PC-3 (cell line): ENCODE results near the gene TRIM66. TPM values are rescaled to one million over a fixed set of nuclear protein-coding genes. Genes with fewer than 3 reads are reported as not detected.

Experiments
- ATAC-seq: fragments of 200-7000 bp; cut with Tn5 transposase; 2 replicates; pipeline ENCODE4 v1.9.1; 2020; ENCODE audit warnings: mild to moderate bottlenecking, moderate library complexity
- BruUV-seq: library from RNA; stranded (reverse); fragments of 400-500 nt; replicated peaks from 2 replicates; lab custom pipeline; 2021; lab: Mats Ljungman, UMichigan
- CTCF ChIA-PET: fragments of 300-600 bp; sonication (Branson Sonifier 250); formaldehyde crosslinking; loops from one replicate; lab custom pipeline; 2022; ENCODE audit warnings: antibody characterized with exemption; lab: Charles Lee
- POLR2A ChIA-PET: fragments of 300-600 bp; sonication (Branson Sonifier 250); formaldehyde crosslinking; loops from one replicate; lab custom pipeline; 2022; ENCODE audit warnings: antibody characterized with exemption; ENCODE audit not compliant: unreplicated experiment; lab: Charles Lee
- DNase-seq: peaks from one replicate; pipeline ENCODE4 v3.0.0-alpha.2; 2015
- H2AFZ ChIP-seq: fragments of 300-600 bp; sonication (generic); 2 replicates; pipeline ENCODE4 v1.6.0; 2016; ENCODE audit warnings: antibody characterized with exemption, low read length
- H3F3A ChIP-seq: fragments of 300-600 bp; sonication (generic); one replicate; pipeline ENCODE4 v1.6.0; 2017; ENCODE audit warnings: antibody characterized with exemption, low read length, control low read depth, mild to moderate bottlenecking; ENCODE audit not compliant: unreplicated experiment
- H3K27ac ChIP-seq: fragments of 300-600 bp; sonication (generic); 2 replicates; pipeline ENCODE4 v1.5.1; 2016; ENCODE audit warnings: mild to moderate bottlenecking, low read length
- H3K27me3 ChIP-seq: fragments of 300-600 bp; sonication (generic); 2 replicates; pipeline ENCODE4 v1.6.1; 2016; ENCODE audit warnings: low read length, mixed read lengths
- H3K36me3 ChIP-seq: fragments of 300-600 bp; sonication (generic); 2 replicates; pipeline ENCODE4 v1.6.1; 2016; ENCODE audit warnings: low read depth, mixed run types, low read length, mixed read lengths
- H3K4me1 ChIP-seq: fragments of 300-600 bp; sonication (generic); 2 replicates; pipeline ENCODE4 v1.5.1; 2016; ENCODE audit warnings: low read length; ENCODE audit not compliant: insufficient read depth
- H3K4me2 ChIP-seq: fragments of 300-600 bp; sonication (generic); 2 replicates; pipeline ENCODE4 v1.6.0; 2016; ENCODE audit warnings: low read length
- H3K4me3 ChIP-seq: fragments of 300-600 bp; sonication (generic); 2 replicates; pipeline ENCODE4 v1.5.1; 2016; ENCODE audit warnings: mild to moderate bottlenecking, low read length, mixed read lengths
- H3K79me2 ChIP-seq: fragments of 300-600 bp; sonication (generic); 2 replicates; pipeline ENCODE4 v1.6.1; 2017; ENCODE audit warnings: low read length, mixed read lengths
- H3K9ac ChIP-seq: fragments of 300-600 bp; sonication (generic); 2 replicates; pipeline ENCODE4 v1.6.0; 2016; ENCODE audit warnings: mild to moderate bottlenecking, low read length
- H3K9me2 ChIP-seq: fragments of 300-600 bp; sonication (generic); replicated peaks from 2 replicates; pipeline ENCODE4 v1.6.1; 2016; ENCODE audit warnings: mixed run types, low read length, mixed read lengths
- H3K9me3 ChIP-seq: fragments of 300-600 bp; sonication (generic); 2 replicates; pipeline ENCODE4 v1.6.1; 2016; ENCODE audit warnings: low read length, mixed read lengths
- H4K20me1 ChIP-seq: fragments of 300-600 bp; sonication (generic); 2 replicates; pipeline ENCODE4 v1.6.1; 2016; ENCODE audit warnings: low read length, mixed read lengths
- EZH2 ChIP-seq: fragments of 300-600 bp; sonication (generic); IDR thresholded peaks from one replicate; pipeline ENCODE4 v1.6.1; 2017; ENCODE audit warnings: antibody characterized with exemption, mild to moderate bottlenecking, low read length; ENCODE audit not compliant: unreplicated experiment
- EZH2phosphoT487 ChIP-seq: fragments of 300-600 bp; sonication (generic); IDR thresholded peaks from 2 replicates; pipeline ENCODE4 v1.6.1; 2018; ENCODE audit warnings: mild to moderate bottlenecking, antibody characterized with exemption, low read length, borderline replicate concordance
- intact Hi-C: fragments of 100-400 bp; cut with micrococcal nuclease; formaldehyde crosslinking; loops from 2 replicates; pipeline ENCODE4 v1.9.0; 2023
- total RNA-seq: library from RNA; depleted of rRNA; stranded (reverse); fragments of >200 nt; gene quantifications from 2 replicates; pipeline ENCODE4 v1.2.3, GENCODE V29; 2014
- TF ChIP-seq, protein P1 (sequence below): fragments of 300-600 bp; sonication (generic); conservative IDR thresholded peaks from 2 replicates; pipeline ENCODE4 v1.5.1; 2017; ENCODE audit warnings: antibody characterized with exemption, low read depth, mild to moderate bottlenecking, low read length

Gene TRIM66
- total RNA-seq, 1 experiment from 2014 or later: 5.5 TPM

DNA sequence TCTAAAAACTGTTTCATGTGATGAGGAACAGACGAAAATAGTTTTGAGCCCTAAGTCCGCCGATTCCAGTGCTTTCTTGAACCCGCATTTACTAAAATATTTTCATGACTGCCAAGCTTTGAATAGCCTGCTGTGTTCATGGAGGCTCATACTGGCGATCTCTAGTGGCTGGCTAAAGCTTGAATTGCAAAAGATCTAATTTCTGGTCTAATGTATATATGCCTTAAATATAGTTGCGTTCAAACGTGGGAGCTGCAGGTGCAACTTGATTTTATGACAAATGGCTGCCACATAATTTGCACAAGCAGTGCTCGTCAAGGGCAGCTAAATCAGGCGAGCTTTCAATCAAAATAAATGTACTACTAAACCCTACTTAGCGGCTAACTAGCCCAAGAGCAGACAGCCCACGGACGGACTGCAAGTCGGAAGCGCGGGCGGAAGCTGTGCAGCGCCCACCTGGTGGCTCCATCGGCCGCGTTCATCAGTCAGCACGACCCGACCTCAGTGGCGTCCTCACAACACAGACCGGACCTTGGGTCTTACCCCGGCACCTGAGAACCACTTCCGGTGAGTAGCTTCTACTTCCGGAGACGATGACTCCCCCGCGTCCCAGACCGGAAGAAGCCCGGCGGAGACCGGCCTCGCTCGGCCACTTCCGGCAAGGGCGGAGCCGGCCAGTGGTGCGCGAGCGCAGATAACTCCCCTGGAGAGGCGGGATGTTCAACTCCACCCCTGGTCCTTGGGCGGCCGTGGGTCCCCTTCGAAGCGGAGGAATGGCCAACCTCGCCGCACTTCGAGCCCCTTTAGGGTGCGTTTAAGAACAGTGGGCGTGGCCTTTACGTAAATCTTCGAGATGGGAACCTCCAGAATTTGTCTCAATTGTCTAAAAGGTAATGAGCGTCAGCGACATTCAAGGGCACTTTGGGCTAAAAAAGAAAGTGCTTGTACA is 6.2 kb upstream of the TRIM66 start:
- Histone ChIP-seq H2AFZ (peak overlapping the region; percentile 75), H3K9me3 (no peaks in the 10 kb centered on the region), H4K20me1 (peaks cover 18% of the 10 kb centered on the region), H3F3A (peaks cover 16% of the 10 kb centered on the region), H3K27ac (peak overlapping the region; percentile 75), H3K4me1 (peaks cover 52% of the 10 kb centered on the region), H3K9me2 (no peaks in the 10 kb centered on the region), H3K4me2 (peak overlapping the region; percentile 94), H3K27me3 (no peaks in the 10 kb centered on the region), H3K79me2 (peaks cover 54% of the 10 kb centered on the region), H3K4me3 (peak overlapping the region; percentile 77), H3K9ac (peak overlapping the region; percentile 79), H3K36me3 (peaks cover 42% of the 10 kb centered on the region)
- ChIA-PET CTCF (interaction anchor here (0.5 to 1.4 kb wide), 4 partner anchors 80 to 271 kb away, joined by 3 to 14 read pairs (median 4); no protein-coding TSS in a partner anchor), POLR2A (interaction anchor here (0.5 to 0.9 kb wide), 10 partner anchors 11 to 294 kb away, joined by 3 to 24 read pairs (median 4); no protein-coding TSS in a partner anchor)
- TF ChIP-seq, protein P1, sequence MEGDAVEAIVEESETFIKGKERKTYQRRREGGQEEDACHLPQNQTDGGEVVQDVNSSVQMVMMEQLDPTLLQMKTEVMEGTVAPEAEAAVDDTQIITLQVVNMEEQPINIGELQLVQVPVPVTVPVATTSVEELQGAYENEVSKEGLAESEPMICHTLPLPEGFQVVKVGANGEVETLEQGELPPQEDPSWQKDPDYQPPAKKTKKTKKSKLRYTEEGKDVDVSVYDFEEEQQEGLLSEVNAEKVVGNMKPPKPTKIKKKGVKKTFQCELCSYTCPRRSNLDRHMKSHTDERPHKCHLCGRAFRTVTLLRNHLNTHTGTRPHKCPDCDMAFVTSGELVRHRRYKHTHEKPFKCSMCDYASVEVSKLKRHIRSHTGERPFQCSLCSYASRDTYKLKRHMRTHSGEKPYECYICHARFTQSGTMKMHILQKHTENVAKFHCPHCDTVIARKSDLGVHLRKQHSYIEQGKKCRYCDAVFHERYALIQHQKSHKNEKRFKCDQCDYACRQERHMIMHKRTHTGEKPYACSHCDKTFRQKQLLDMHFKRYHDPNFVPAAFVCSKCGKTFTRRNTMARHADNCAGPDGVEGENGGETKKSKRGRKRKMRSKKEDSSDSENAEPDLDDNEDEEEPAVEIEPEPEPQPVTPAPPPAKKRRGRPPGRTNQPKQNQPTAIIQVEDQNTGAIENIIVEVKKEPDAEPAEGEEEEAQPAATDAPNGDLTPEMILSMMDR: peak; percentile 42; the same call in 1 of the 2 replicates
- TF ChIP-seq EZH2phosphoT487: no peak
- TF ChIP-seq EZH2: no peak
- TSS peak; percentile 92 for BruUV-seq
- ATAC-seq (peak; percentile 88), DNase-seq (peak; percentile 97)
- intact Hi-C loops: loop anchor here (1.0 to 10.0 kb wide), 6 partner anchors 30 to 886 kb away; partner anchors contain the start of genes TMEM9B and WEE1

DNA sequence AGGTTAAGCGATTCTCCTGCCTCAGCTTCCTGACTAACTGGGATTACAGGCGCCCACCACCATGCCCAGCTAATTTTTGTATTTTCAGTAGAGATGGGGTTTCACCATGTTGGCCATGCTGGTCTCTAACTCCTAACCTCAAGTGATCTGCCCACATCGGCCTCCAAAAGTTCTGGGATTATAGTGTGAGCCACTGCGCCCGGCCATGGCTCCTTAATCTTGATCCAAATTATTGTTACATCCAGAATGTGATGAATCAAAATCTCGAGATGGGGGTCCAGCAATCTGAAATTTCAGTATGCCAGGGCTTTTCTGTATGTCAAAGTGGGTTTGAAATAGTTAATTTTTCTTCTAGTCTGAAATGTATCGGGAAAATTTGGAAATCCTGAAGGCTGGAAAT is 3.9 kb upstream of the TRIM66 start:
- intact Hi-C loops: loop anchor here (10.0 kb wide), 1 partner anchor 888 kb away; the partner anchor contains the start of gene WEE1
- no peak for ATAC-seq
- peaks cover 69% of the 10 kb centered on the region for H3K79me2 ChIP-seq
- no peaks in the 10 kb centered on the region for H3K9me3 ChIP-seq
- H4K20me1 ChIP-seq: peaks cover 23% of the 10 kb centered on the region
- peaks cover 58% of the 10 kb centered on the region for H3K4me1 ChIP-seq
- no peak overlapping the region for H3K9ac ChIP-seq
- no peak overlapping the region for H3K27ac ChIP-seq
- H3K4me3 ChIP-seq: no peak overlapping the region
- peaks cover 38% of the 10 kb centered on the region for H3K36me3 ChIP-seq
- H3F3A ChIP-seq: peaks cover 16% of the 10 kb centered on the region
- CTCF ChIA-PET: no interaction called here
- BruUV-seq: no TSS peak
- peak overlapping the region; percentile 94 for H3K4me2 ChIP-seq
- no peak overlapping the region for H2AFZ ChIP-seq
- TF ChIP-seq, protein P1: no peak
- TF ChIP-seq EZH2 (no peak), EZH2phosphoT487 (no peak)
- H3K9me2 ChIP-seq: no peaks in the 10 kb centered on the region
- no peak for DNase-seq
- H3K27me3 ChIP-seq: no peaks in the 10 kb centered on the region
- POLR2A ChIA-PET: no interaction called here
